Testis (tissue), 2 donors: ENCODE results near the gene ADK.

Experiments
- POLR2A ChIP-seq: fragments of 450-650 bp; IDR thresholded peaks from one replicate; pipeline ENCODE4 v1.6.1; 2017; ENCODE audit warnings: antibody characterized with exemption, mild to moderate bottlenecking, moderate library complexity
- TF ChIP-seq, protein P1 (sequence below), 3 experiments: fragments of 450-650 bp in 2 of 3; fragments of 200-600 bp in 1 of 3; sonication (generic) in 1 of 3; IDR thresholded peaks; one replicate each; pipeline ENCODE4 v1.5.1; 2016 to 2019; ENCODE audit warnings: antibody characterized with exemption in 3 of 3, mild to moderate bottlenecking in 2 of 3, moderate library complexity in 1 of 3

DNA sequence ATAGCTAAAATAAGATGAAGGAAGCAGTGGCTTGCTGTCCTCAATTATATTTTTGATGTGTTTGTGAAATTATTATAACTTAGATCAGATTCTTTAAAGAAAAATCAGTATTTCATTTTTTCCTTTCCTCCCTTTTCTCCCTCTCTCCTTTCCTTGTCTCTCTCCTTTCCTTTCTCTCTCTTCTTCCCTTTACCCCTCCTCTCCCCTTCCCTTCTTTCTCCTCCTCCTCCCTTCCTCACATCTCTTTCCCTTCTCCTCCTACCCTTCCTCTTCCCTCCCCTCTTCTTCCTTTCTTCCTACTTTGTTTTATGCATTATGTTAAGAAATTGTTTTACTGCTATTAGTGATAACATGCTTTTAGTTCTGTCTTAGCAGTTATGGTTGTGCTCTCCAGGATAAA is 171.5 kb downstream of the ADK start:
- TF ChIP-seq, protein P1, sequence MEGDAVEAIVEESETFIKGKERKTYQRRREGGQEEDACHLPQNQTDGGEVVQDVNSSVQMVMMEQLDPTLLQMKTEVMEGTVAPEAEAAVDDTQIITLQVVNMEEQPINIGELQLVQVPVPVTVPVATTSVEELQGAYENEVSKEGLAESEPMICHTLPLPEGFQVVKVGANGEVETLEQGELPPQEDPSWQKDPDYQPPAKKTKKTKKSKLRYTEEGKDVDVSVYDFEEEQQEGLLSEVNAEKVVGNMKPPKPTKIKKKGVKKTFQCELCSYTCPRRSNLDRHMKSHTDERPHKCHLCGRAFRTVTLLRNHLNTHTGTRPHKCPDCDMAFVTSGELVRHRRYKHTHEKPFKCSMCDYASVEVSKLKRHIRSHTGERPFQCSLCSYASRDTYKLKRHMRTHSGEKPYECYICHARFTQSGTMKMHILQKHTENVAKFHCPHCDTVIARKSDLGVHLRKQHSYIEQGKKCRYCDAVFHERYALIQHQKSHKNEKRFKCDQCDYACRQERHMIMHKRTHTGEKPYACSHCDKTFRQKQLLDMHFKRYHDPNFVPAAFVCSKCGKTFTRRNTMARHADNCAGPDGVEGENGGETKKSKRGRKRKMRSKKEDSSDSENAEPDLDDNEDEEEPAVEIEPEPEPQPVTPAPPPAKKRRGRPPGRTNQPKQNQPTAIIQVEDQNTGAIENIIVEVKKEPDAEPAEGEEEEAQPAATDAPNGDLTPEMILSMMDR (IDR thresholded peaks at IDR 0.05), result no peak
- TF ChIP-seq POLR2A, result no peak
